DOHH2 (cell line): ENCODE measurements around the gene PTBP1.

Source experiments
- EZH2phosphoT487 ChIP-seq: fragments of 200-600 bp; sonication (generic); IDR thresholded peaks from 2 replicates; pipeline ENCODE4 v1.6.1; 2017; ENCODE audit warnings: borderline replicate concordance, mild to moderate bottlenecking, antibody characterized with exemption, low read length, moderate library complexity, mixed read lengths
- TF ChIP-seq, protein P1 (sequence below): fragments of 200-600 bp; sonication (generic); IDR thresholded peaks from one replicate; pipeline ENCODE4 v1.5.1; 2014; ENCODE audit warnings: antibody characterized with exemption, mild to moderate bottlenecking, low read depth, low read length; ENCODE audit not compliant: poor library complexity, severe bottlenecking

- TF ChIP-seq, protein P1, sequence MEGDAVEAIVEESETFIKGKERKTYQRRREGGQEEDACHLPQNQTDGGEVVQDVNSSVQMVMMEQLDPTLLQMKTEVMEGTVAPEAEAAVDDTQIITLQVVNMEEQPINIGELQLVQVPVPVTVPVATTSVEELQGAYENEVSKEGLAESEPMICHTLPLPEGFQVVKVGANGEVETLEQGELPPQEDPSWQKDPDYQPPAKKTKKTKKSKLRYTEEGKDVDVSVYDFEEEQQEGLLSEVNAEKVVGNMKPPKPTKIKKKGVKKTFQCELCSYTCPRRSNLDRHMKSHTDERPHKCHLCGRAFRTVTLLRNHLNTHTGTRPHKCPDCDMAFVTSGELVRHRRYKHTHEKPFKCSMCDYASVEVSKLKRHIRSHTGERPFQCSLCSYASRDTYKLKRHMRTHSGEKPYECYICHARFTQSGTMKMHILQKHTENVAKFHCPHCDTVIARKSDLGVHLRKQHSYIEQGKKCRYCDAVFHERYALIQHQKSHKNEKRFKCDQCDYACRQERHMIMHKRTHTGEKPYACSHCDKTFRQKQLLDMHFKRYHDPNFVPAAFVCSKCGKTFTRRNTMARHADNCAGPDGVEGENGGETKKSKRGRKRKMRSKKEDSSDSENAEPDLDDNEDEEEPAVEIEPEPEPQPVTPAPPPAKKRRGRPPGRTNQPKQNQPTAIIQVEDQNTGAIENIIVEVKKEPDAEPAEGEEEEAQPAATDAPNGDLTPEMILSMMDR: no peak
- no peak for TF ChIP-seq EZH2phosphoT487
Observed at GRCh38 chr19:861141-861755, 64.0 kb downstream of the PTBP1 start.
